Hippocampal formation (tissue), 2 donors: Measurements from ENCODE around the gene LTC4S.
"Not testable (repeated sequence)": the region's sequence is repeated elsewhere in the genome, so short reads cannot be mapped to it uniquely, and the experiment has no call there.

Experiments
- DNase-seq, 2 donors: peaks; one replicate each; lab custom pipeline; 2025; lab: John Stamatoyannopoulos, UW

Gene LTC4S

GRCh38 chr5:179825655-179826182 lies 31.9 kb downstream of the LTC4S start:
- DNase-seq: no peak

DNA sequence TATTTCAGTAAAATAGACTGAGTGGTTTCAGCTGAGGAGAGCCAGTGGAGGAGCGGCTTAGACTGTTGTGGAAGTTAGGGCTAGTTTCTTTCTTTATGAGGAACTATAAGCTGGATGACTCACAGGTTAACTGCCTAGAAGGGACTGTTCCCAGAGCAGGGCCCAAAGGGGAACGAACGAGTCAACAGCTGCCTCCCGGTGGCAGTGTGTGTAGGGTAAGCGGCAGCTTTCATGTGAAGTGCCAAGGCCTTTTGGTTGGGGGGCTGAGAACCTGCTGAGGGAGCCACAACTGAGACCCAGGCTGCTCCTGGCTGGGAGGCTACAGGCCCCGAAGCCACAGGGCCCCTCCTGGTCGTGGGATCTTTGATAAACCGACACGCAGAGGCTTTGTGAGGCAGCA lies 33.9 kb downstream of the LTC4S start:
- DNase-seq: no peak

GRCh38 chr5:179828756-179829421 lies 35.1 kb downstream of the LTC4S start:
- no peak for DNase-seq

DNA sequence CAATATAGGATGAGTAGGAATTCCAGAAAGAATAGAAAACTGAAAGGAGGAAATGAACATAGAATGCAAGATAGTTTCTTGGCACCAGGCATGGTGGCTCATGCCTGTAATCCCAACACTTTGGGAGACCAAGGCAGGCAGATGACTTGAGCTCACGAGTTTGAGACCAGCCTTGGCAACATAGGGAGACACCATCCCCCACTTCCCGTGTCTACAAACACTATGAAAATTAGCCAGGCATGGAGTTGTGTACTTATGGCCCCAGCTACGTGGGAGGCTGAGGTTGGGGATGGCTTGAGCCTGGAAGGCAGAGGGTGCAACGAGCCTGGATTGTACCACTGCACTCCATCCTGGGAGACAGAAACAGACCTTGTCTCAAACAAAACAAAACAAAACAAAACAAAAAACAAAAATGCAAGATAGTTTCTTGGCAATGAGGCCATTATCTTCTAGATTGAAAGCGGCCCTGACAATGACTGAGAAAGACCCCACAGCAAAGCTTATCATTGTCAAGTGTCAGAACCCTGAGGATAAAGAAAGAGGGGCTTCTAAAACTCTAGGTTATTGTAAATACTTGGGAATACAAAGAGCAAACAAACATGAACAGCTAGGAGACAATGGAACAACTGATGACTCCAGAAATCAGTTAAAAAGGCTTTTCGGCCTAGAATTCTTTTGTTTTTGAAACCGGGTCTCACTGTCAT lies 36.1 kb downstream of the LTC4S start:
- no peak for DNase-seq

GRCh38 chr5:179830818-179831468 lies 37.2 kb downstream of the LTC4S start:
- DNase-seq: no peak

DNA sequence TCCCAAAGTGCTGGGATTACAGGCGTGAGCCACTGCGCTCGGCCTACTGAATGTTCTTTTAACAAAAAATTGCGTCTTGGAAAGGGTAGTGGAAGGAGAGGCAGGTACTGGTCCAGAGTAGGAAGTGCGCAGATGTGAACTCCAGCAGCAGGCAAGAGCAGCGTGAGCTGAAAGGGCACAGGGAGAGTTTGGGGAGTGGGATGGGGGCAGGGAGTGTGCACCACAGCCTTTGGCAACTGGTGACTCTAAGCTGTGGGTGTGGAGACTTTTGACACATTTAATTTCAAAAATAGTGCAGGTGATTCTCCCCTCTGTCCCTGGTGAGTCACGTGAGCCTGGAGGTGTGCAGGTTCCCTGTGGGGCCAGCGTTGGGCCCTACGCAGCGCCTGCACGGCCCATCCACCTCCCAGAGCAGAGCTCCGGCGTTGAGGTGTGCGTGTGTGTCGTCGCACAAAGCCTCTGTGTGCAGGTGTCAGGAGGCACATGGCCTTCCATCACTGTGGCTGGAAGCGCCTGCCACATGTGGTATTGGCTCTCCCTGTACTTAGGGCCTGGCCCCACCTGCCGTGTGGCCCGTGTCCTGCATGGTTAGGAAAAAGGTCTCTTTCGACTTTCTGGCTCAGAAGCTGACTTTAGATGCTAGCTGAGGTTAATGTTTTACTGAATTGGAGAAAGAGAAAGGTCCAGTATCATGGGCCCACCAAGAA lies 38.4 kb downstream of the LTC4S start:
- no peak for DNase-seq

GRCh38 chr5:179833056-179833708 lies 39.4 kb downstream of the LTC4S start:
- no peak for DNase-seq

- DNase-seq: no peak
These were observed 39.9 kb downstream of the LTC4S start for GRCh38 chr5:179833709-179834070.

DNA sequence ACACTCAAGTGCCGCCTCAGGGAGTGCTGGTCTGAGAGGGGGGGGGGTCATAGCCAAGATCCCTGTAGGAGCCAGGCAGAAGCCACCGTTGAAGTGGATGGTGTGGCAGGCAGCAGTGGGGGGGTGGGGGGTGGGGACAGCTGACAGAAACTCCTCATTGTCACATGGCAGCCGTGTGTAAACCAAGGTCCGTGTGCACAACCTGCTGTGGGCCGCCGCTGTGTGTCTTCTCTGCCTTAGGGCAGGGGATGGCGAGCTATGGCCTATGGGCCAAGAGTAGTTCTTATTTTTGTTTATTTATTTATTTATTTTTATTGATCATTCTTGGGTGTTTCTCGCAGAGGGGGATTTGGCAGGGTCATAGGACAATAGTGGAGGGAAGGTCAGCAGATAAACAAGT lies 40.3 kb downstream of the LTC4S start:
- no peak for DNase-seq

DNA sequence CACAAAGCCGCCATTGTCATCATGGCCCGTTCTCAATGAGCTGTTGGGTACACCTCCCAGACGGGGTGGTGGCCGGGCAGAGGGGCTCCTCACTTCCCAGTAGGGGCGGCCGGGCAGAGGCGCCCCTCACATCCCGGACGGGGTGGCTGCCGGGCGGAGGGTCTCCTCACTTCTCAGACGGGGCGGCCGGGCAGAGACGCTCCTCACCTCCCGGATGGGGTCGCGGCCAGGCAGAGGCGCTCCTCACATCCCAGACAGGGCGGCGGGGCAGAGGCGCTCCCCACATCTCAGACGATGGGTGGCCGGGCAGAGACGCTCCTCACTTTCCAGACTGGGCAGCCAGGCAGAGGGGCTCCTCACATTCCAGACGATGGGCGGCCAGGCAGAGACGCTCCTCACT lies 41.1 kb downstream of the LTC4S start:
- not testable (repeated sequence) for DNase-seq

GRCh38 chr5:179836225-179837019 lies 42.6 kb downstream of the LTC4S start:
- no peak for DNase-seq

- no peak for DNase-seq
These were observed 43.6 kb downstream of the LTC4S start for GRCh38 chr5:179837076-179838011.

DNA sequence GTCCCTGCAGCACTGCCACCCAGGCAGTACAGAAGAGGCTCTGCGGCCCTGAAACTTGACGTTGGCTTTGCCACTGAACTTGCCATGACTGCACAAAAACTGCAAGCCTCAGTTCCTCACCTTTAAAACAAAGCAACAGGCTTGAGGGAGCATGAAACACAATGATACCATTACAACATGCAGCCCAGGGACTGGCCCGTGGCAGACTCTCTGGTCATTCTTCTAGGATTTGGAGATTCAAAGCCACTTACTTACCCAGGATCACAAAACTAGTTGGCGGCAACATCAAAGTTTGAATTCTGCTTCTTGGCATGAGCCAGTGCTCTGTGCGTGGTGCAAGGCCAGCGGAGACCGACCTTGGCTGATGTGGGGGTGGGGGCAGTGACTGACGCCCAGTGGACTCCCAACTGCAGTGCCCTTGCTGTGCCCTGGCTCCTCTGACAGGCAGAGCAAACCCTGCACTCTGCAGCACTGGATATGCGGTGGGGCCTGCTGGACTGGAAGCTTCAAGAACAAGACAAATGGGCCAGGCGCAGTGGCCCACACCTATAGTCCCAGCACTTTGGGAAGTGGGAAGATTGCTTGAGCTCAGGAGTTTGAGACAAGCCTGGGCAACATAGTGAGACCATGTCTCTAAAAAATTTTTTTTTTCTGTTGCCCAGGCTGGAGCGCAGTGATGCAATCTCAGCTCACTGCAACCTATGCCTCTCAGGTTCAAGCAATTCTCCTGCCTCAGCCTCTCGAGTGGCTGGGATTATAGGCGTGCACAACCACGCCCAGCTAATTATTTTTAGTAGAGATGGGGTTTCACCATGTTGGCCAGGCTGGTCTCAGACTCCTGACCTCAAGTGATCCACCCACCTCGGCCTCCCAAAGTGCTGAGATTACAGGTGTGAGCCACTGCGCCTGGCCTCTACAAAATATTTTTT lies 45.8 kb downstream of the LTC4S start:
- no peak for DNase-seq

DNA sequence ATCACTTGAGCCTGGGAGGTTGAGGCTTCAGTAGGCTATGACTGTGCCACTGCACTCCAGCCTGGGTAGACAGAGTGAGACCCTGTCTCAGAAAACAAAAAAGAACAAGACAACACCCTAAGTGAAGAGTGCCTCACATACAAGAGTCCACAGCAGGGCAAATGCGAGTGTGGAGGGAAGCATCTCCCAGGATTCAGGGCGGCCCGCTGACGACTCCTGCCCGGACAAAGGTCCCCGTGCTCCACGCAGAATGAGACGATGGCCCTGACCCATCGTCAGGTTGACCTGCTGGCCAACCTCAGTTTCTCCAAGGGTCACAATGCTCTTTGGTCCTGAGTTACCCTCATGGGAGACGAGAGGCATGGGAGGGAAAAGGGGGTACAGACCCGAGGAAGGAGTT lies 46.5 kb downstream of the LTC4S start:
- no peak for DNase-seq

- DNase-seq: no peak
These were observed 47.0 kb downstream of the LTC4S start for GRCh38 chr5:179840766-179841165.

DNA sequence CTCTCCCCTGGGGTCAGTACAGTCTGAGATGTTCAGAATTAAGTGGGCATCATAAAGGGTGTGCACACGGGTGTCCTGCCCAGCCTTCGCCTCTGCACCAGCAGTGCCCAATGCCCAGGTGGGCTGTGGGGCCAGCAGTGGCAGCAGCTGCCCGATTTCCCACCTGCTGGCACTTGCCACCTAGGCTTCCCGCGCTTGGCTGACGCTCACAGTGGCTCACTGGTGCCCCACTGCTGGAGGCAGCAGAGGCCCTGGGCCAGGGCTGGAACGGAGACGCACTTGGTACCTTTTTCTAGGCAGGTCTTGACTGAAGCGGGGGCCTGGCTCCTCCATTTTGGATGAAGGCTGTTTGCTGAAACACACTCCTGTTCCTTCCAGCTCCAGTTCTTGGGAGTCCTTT lies 47.8 kb downstream of the LTC4S start:
- DNase-seq: no peak
